Neural progenitor cell (in vitro differentiated cells): Measurements from ENCODE around the gene JDP2.

ENCODE experiments used
- CTCF ChIP-seq: fragments of 200-600 bp; sonication (generic); IDR thresholded peaks from 2 replicates; pipeline ENCODE4 v1.5.1; 2017; ENCODE audit warnings: antibody characterized with exemption, mild to moderate bottlenecking
- EZH2 ChIP-seq: fragments of 200-600 bp; sonication (generic); IDR thresholded peaks from 2 replicates; pipeline ENCODE4 v1.6.1; 2017; ENCODE audit warnings: antibody characterized with exemption, mild to moderate bottlenecking, moderate library complexity

- TF ChIP-seq CTCF (no peak), EZH2 (no peak)
Observed at GRCh38 chr14:75458305-75458704, 30.5 kb downstream of the JDP2 start.
